SK-N-MC (cell line): Measurements from ENCODE around the gene CBFB.

Source experiments
- EZH2 ChIP-seq: fragments of 200-600 bp; sonication (generic); IDR thresholded peaks from one replicate; pipeline ENCODE4 v1.6.1; 2017; ENCODE audit warnings: antibody characterized with exemption
- FOXP2 ChIP-seq: optimal IDR thresholded peaks from 2 replicates; pipeline ENCODE3; 2011; ENCODE audit warnings: mild to moderate bottlenecking, moderate library complexity; ENCODE audit not compliant: insufficient read depth; ENCODE audit errors: extremely low read length, control extremely low read depth
- POLR2AphosphoS5 ChIP-seq: IDR thresholded peaks from 2 replicates; pipeline ENCODE4 v1.6.1; 2012; ENCODE audit warnings: mild to moderate bottlenecking, low read depth, low read length, borderline replicate concordance

GRCh38 chr16:67117716-67118115, 88.8 kb downstream of the CBFB start:
- TF ChIP-seq POLR2AphosphoS5: no peak
- TF ChIP-seq EZH2: no peak
- TF ChIP-seq FOXP2: no peak
